T-helper 1 cell treated with Interleukin-12 subunit alpha and Interleukin-12 subunit beta and Interleukin-4 antibody, amounts not matched to agents 30 μg/mL and 1 μg/mL, for 36 hours (primary cell): ENCODE data around the gene HORMAD2.
A peak's percentile ranks its signal among the peaks of the same experiment; 100 is the strongest.
"Not testable (repeated sequence)": the region's sequence is repeated elsewhere in the genome, so short reads cannot be mapped to it uniquely, and the experiment has no call there.

Source experiments
- H3K27ac Mint-ChIP-seq: one replicate; pipeline ENCODE4 v1.8.0; 2021; ENCODE audit warnings: mild to moderate bottlenecking, mixed read lengths
- H3K27me3 Mint-ChIP-seq: one replicate; pipeline ENCODE4 v1.8.0; 2021; ENCODE audit warnings: low read depth, mixed read lengths
- H3K36me3 Mint-ChIP-seq: one replicate; pipeline ENCODE4 v1.8.0; 2021; ENCODE audit warnings: low read depth, mixed read lengths
- H3K4me1 Mint-ChIP-seq: one replicate; pipeline ENCODE4 v1.8.0; 2021; ENCODE audit warnings: low read depth, mixed read lengths
- H3K4me3 Mint-ChIP-seq: one replicate; pipeline ENCODE4 v1.8.0; 2021; ENCODE audit warnings: mild to moderate bottlenecking, moderate library complexity, mixed read lengths
- H3K9me3 Mint-ChIP-seq: one replicate; pipeline ENCODE4 v1.8.0; 2021; ENCODE audit warnings: mixed read lengths

The HORMAD2 gene

GRCh38 chr22:30045901-30046715 lies 34.2 kb upstream of the HORMAD2 start:
- Mint-ChIP-seq H3K4me3 (no peak overlapping the region), H3K27me3 (peaks cover 8% of the 10 kb centered on the region), H3K36me3 (no peaks in the 10 kb centered on the region), H3K27ac (no peak overlapping the region), H3K9me3 (no peaks in the 10 kb centered on the region), H3K4me1 (peaks cover 10% of the 10 kb centered on the region)

GRCh38 chr22:30046716-30047363 lies 33.4 kb upstream of the HORMAD2 start:
- Mint-ChIP-seq H3K9me3 (no peaks in the 10 kb centered on the region), H3K36me3 (no peaks in the 10 kb centered on the region), H3K4me3 (peak overlapping the region; percentile 7), H3K27ac (peak overlapping the region; percentile 28), H3K4me1 (peaks cover 10% of the 10 kb centered on the region), H3K27me3 (peaks cover 8% of the 10 kb centered on the region)

- Mint-ChIP-seq H3K27ac (peak overlapping the region; percentile 28), H3K4me3 (peak overlapping the region; percentile 7)
Observed at GRCh38 chr22:30047364-30047738, 32.9 kb upstream of the HORMAD2 start.

GRCh38 chr22:30048681-30049080 lies 31.6 kb upstream of the HORMAD2 start:
- H3K27me3 Mint-ChIP-seq, result peaks cover 3% of the 10 kb centered on the region
- no peaks in the 10 kb centered on the region for H3K36me3 Mint-ChIP-seq
- no peaks in the 10 kb centered on the region for H3K9me3 Mint-ChIP-seq
- H3K4me3 Mint-ChIP-seq, result no peak overlapping the region
- H3K27ac Mint-ChIP-seq, result no peak overlapping the region
- H3K4me1 Mint-ChIP-seq, result peaks cover 10% of the 10 kb centered on the region

More at GRCh38 chr22:30047364-30047738, 32.9 kb upstream of the HORMAD2 start:
- Mint-ChIP-seq H3K9me3 (no peaks in the 10 kb centered on the region), H3K4me1 (peaks cover 10% of the 10 kb centered on the region), H3K36me3 (no peaks in the 10 kb centered on the region), H3K27me3 (peaks cover 8% of the 10 kb centered on the region)

GRCh38 chr22:30054067-30054763 lies 26.0 kb upstream of the HORMAD2 start:
- Mint-ChIP-seq H3K4me1 (no peaks in the 10 kb centered on the region), H3K27me3 (no peaks in the 10 kb centered on the region), H3K9me3 (peaks cover 10% of the 10 kb centered on the region), H3K4me3 (no peak overlapping the region), H3K36me3 (peaks cover 3% of the 10 kb centered on the region), H3K27ac (no peak overlapping the region)

- no peak overlapping the region for H3K4me3 Mint-ChIP-seq
- H3K9me3 Mint-ChIP-seq, result peaks cover 10% of the 10 kb centered on the region
- no peak overlapping the region for H3K27ac Mint-ChIP-seq
- H3K4me1 Mint-ChIP-seq, result no peaks in the 10 kb centered on the region
- H3K36me3 Mint-ChIP-seq, result peaks cover 3% of the 10 kb centered on the region
- no peaks in the 10 kb centered on the region for H3K27me3 Mint-ChIP-seq
Observed at GRCh38 chr22:30054764-30055069, 25.5 kb upstream of the HORMAD2 start.

GRCh38 chr22:30056015-30056414 lies 24.2 kb upstream of the HORMAD2 start:
- peaks cover 10% of the 10 kb centered on the region for H3K9me3 Mint-ChIP-seq
- H3K36me3 Mint-ChIP-seq, result peaks cover 3% of the 10 kb centered on the region
- no peak overlapping the region for H3K27ac Mint-ChIP-seq
- H3K4me3 Mint-ChIP-seq, result no peak overlapping the region
- H3K4me1 Mint-ChIP-seq, result no peaks in the 10 kb centered on the region
- H3K27me3 Mint-ChIP-seq, result no peaks in the 10 kb centered on the region

GRCh38 chr22:30057375-30057774 lies 22.9 kb upstream of the HORMAD2 start:
- no peaks in the 10 kb centered on the region for H3K4me1 Mint-ChIP-seq
- H3K27ac Mint-ChIP-seq, result no peak overlapping the region
- peaks cover 5% of the 10 kb centered on the region for H3K27me3 Mint-ChIP-seq
- no peak overlapping the region for H3K4me3 Mint-ChIP-seq
- H3K36me3 Mint-ChIP-seq, result peaks cover 3% of the 10 kb centered on the region
- peaks cover 10% of the 10 kb centered on the region for H3K9me3 Mint-ChIP-seq

- H3K36me3 Mint-ChIP-seq, H3K27ac Mint-ChIP-seq, H3K4me3 Mint-ChIP-seq, H3K4me1 Mint-ChIP-seq: not testable (repeated sequence)
- H3K9me3 Mint-ChIP-seq, result peaks cover 27% of the 10 kb centered on the region
- peaks cover 22% of the 10 kb centered on the region for H3K27me3 Mint-ChIP-seq
Observed at GRCh38 chr22:30059346-30060020, 20.8 kb upstream of the HORMAD2 start.

- H3K4me1 Mint-ChIP-seq, H3K4me3 Mint-ChIP-seq: not testable (repeated sequence)
Observed at GRCh38 chr22:30061094-30061493, 19.2 kb upstream of the HORMAD2 start.

GRCh38 chr22:30062259-30062658 lies 18.0 kb upstream of the HORMAD2 start:
- Mint-ChIP-seq H3K4me1 (no peaks in the 10 kb centered on the region), H3K4me3 (no peak overlapping the region), H3K36me3 (no peaks in the 10 kb centered on the region), H3K27ac (no peak overlapping the region), H3K27me3 (peaks cover 24% of the 10 kb centered on the region), H3K9me3 (peaks cover 26% of the 10 kb centered on the region)

More at GRCh38 chr22:30061094-30061493, 19.2 kb upstream of the HORMAD2 start:
- not testable (repeated sequence) for H3K27ac Mint-ChIP-seq, H3K36me3 Mint-ChIP-seq
- peaks cover 32% of the 10 kb centered on the region for H3K9me3 Mint-ChIP-seq
- peaks cover 24% of the 10 kb centered on the region for H3K27me3 Mint-ChIP-seq

- Mint-ChIP-seq H3K9me3 (peaks cover 22% of the 10 kb centered on the region), H3K27me3 (peaks cover 24% of the 10 kb centered on the region), H3K27ac (no peak overlapping the region), H3K4me1 (no peaks in the 10 kb centered on the region), H3K36me3 (no peaks in the 10 kb centered on the region), H3K4me3 (no peak overlapping the region)
Observed at GRCh38 chr22:30062950-30063349, 17.3 kb upstream of the HORMAD2 start.

GRCh38 chr22:30064172-30064571 lies 16.1 kb upstream of the HORMAD2 start:
- H3K9me3 Mint-ChIP-seq, result peaks cover 22% of the 10 kb centered on the region
- H3K4me3 Mint-ChIP-seq, result no peak overlapping the region
- no peaks in the 10 kb centered on the region for H3K4me1 Mint-ChIP-seq
- no peak overlapping the region for H3K27ac Mint-ChIP-seq
- H3K36me3 Mint-ChIP-seq, result no peaks in the 10 kb centered on the region
- H3K27me3 Mint-ChIP-seq, result peaks cover 24% of the 10 kb centered on the region

GRCh38 chr22:30073743-30074142 lies 6.5 kb upstream of the HORMAD2 start:
- Mint-ChIP-seq H3K4me1 (peaks cover 10% of the 10 kb centered on the region), H3K36me3 (no peaks in the 10 kb centered on the region), H3K4me3 (no peak overlapping the region), H3K9me3 (no peaks in the 10 kb centered on the region), H3K27me3 (peaks cover 34% of the 10 kb centered on the region), H3K27ac (no peak overlapping the region)
